ENCODE data around the gene VPS16. TPM values are rescaled to one million over a fixed set of nuclear protein-coding genes. Genes with fewer than 3 reads are reported as not detected.
A peak's percentile ranks its signal among the peaks of the same experiment; 100 is the strongest.

VPS16 gene
- total and polyA plus RNA-seq, 2 of the 13 experiments (the other 11 are each of a cell fraction or from before 2014, with no cell fraction given), result 34.2 to 35.4 TPM

DNA sequence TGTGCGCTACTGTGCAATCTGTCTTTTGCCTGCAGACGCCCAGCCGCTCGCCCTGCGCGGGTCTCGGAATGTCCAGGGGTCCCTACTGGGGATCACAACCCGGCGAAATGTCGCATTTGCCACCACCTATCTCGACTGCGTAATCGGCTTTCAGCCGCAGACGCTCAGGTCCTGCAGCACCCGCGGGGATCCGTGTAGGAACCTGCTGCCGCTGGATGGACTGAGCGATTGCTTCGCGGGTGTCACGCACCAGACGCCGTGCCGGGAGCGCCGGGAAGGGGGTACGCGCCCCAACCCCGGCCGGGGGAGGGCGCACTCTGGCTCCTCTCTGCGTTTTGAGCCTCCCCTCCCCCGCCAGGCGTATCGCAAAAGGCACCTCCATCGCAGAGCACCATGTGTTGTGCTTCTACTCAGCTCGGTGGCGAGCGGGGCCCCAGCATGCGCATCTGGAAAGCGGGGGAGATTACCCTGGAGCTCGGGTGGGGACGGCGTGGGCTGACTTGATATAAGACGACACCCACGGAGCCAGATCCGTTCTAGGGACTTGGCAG lies 32.0 kb downstream of the VPS16 start (continued):
- TF ChIP-seq IRF9 (CRISPR knock-in tag; IDR thresholded peaks at IDR 0.05; ENCODE audit: borderline replicate concordance) (no peak), NFE2 (CRISPR knock-in tag; IDR thresholded peaks at IDR 0.05) (no peak), BCL6 (CRISPR knock-in tag; IDR thresholded peaks at IDR 0.05) (peak; percentile 43; the same call in 1 of the 2 replicates), ATF6 (CRISPR knock-in tag; conservative IDR thresholded peaks at IDR 0.05) (no peak), ZKSCAN5 (CRISPR knock-in tag; IDR thresholded peaks at IDR 0.05) (no peak), KLF11 (CRISPR knock-in tag; IDR thresholded peaks at IDR 0.05) (peak; percentile 48; the same call in 1 of the 2 replicates), KDM5B (CRISPR knock-in tag; IDR thresholded peaks at IDR 0.05; ENCODE audit: borderline replicate concordance) (peak; percentile 88), NR2F1 (CRISPR knock-in tag; IDR thresholded peaks at IDR 0.05) (no peak), KLF15 (CRISPR knock-in tag; IDR thresholded peaks at IDR 0.05; ENCODE audit: borderline replicate concordance) (0 out of 2 replicates have a peak, but pooled peaks have one; percentile 34), AKAP8 (CRISPR knock-in tag; IDR thresholded peaks at IDR 0.05) (no peak), CBX2 (IDR thresholded peaks at IDR 0.05; ENCODE audit: low read depth, low read length) (no peak), CBX2 (CRISPR knock-in tag; IDR thresholded peaks at IDR 0.05; ENCODE audit: low read depth) (no peak; the same call in 1 of the 2 replicates), SATB2 (CRISPR knock-in tag; IDR thresholded peaks at IDR 0.05) (peak; percentile 85; the same call in 1 of the 2 replicates), ZNF136 (CRISPR knock-in tag; IDR thresholded peaks at IDR 0.05; ENCODE audit: low read depth) (no peak; the same call in 1 of the 2 replicates), ZNF468 (CRISPR knock-in tag; IDR thresholded peaks at IDR 0.05) (no peak), ZNF670 (CRISPR knock-in tag; IDR thresholded peaks at IDR 0.05; ENCODE audit: borderline replicate concordance) (no peak), SRY (CRISPR knock-in tag; IDR thresholded peaks at IDR 0.05) (0 out of 2 replicates have a peak, but pooled peaks have one; percentile 3), ZBTB3 (CRISPR knock-in tag; IDR thresholded peaks at IDR 0.05; ENCODE audit: borderline replicate concordance, low read depth) (no peak), RXRB (CRISPR knock-in tag; IDR thresholded peaks at IDR 0.05; ENCODE audit: borderline replicate concordance) (peak; percentile 36; the same call in 1 of the 2 replicates), ZNF530 (CRISPR knock-in tag; IDR thresholded peaks at IDR 0.05; ENCODE audit: low read depth) (no peak), ZNF17 (CRISPR knock-in tag; IDR thresholded peaks at IDR 0.05) (no peak), SALL2 (CRISPR knock-in tag; IDR thresholded peaks at IDR 0.05) (peak; percentile 93)
- TF ChIP-seq, protein P1, sequence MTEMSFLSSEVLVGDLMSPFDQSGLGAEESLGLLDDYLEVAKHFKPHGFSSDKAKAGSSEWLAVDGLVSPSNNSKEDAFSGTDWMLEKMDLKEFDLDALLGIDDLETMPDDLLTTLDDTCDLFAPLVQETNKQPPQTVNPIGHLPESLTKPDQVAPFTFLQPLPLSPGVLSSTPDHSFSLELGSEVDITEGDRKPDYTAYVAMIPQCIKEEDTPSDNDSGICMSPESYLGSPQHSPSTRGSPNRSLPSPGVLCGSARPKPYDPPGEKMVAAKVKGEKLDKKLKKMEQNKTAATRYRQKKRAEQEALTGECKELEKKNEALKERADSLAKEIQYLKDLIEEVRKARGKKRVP (CRISPR knock-in tag; IDR thresholded peaks at IDR 0.05), result peak in 1 of 2 experiments; percentile 69; a peak in 2 of 4 replicates
- TF ChIP-seq, protein P2, sequence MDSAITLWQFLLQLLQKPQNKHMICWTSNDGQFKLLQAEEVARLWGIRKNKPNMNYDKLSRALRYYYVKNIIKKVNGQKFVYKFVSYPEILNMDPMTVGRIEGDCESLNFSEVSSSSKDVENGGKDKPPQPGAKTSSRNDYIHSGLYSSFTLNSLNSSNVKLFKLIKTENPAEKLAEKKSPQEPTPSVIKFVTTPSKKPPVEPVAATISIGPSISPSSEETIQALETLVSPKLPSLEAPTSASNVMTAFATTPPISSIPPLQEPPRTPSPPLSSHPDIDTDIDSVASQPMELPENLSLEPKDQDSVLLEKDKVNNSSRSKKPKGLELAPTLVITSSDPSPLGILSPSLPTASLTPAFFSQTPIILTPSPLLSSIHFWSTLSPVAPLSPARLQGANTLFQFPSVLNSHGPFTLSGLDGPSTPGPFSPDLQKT (CRISPR knock-in tag; IDR thresholded peaks at IDR 0.05; ENCODE audit: borderline replicate concordance), result no peak
- TF ChIP-seq, protein P3, sequence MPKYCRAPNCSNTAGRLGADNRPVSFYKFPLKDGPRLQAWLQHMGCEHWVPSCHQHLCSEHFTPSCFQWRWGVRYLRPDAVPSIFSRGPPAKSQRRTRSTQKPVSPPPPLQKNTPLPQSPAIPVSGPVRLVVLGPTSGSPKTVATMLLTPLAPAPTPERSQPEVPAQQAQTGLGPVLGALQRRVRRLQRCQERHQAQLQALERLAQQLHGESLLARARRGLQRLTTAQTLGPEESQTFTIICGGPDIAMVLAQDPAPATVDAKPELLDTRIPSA (CRISPR knock-in tag; IDR thresholded peaks at IDR 0.05; ENCODE audit: borderline replicate concordance), result no peak

Data from HepG2 (cell line).